Hepatocyte (in vitro differentiated cells): ENCODE measurements around the gene AKAP12. TPM values are rescaled to one million over a fixed set of nuclear protein-coding genes. Genes with fewer than 3 reads are reported as not detected.

Source experiments
- DNase-seq: peaks from one replicate; pipeline ENCODE4 v3.0.0-alpha.2; 2016; ENCODE audit warnings: low spot score
- H2AFZ ChIP-seq: fragments of 200-600 bp; sonication (generic); 2 replicates; pipeline ENCODE4 v1.6.0; 2016; ENCODE audit warnings: antibody characterized with exemption, mild to moderate bottlenecking
- H3K27ac ChIP-seq: fragments of 200-600 bp; sonication (generic); 2 replicates; pipeline ENCODE4 v1.5.1; 2016; ENCODE audit warnings: mild to moderate bottlenecking
- H3K27me3 ChIP-seq: fragments of 200-600 bp; sonication (generic); 2 replicates; pipeline ENCODE4 v1.6.1; 2016
- H3K36me3 ChIP-seq: fragments of 200-600 bp; sonication (generic); replicated peaks from 2 replicates; pipeline ENCODE4 v1.5.1; 2016; ENCODE audit warnings: low read depth; ENCODE audit not compliant: insufficient read depth
- H3K4me1 ChIP-seq: fragments of 200-600 bp; sonication (generic); 2 replicates; pipeline ENCODE4 v1.5.1; 2016; ENCODE audit warnings: mild to moderate bottlenecking, moderate library complexity; ENCODE audit not compliant: insufficient read depth
- H3K4me2 ChIP-seq: fragments of 200-600 bp; sonication (generic); 2 replicates; pipeline ENCODE4 v1.6.0; 2016
- H3K4me3 ChIP-seq: fragments of 200-600 bp; sonication (generic); 2 replicates; pipeline ENCODE4 v1.5.1; 2016; ENCODE audit warnings: mild to moderate bottlenecking
- H3K79me2 ChIP-seq: fragments of 200-600 bp; sonication (generic); 2 replicates; pipeline ENCODE4 v1.6.0; 2017; ENCODE audit warnings: mild to moderate bottlenecking
- H3K9me2 ChIP-seq: fragments of 200-600 bp; sonication (generic); replicated peaks from 2 replicates; pipeline ENCODE4 v1.6.0; 2017; ENCODE audit warnings: mild to moderate bottlenecking; ENCODE audit not compliant: insufficient read depth
- H3K9me3 ChIP-seq: fragments of 200-600 bp; sonication (generic); 2 replicates; pipeline ENCODE4 v1.5.1; 2016; ENCODE audit warnings: low read depth, mild to moderate bottlenecking
- H4K20me1 ChIP-seq: fragments of 200-600 bp; sonication (generic); 2 replicates; pipeline ENCODE4 v1.6.0; 2016; ENCODE audit warnings: mild to moderate bottlenecking; ENCODE audit not compliant: insufficient read depth, poor library complexity, severe bottlenecking
- CTCF ChIP-seq: fragments of 200-600 bp; sonication (generic); IDR thresholded peaks from 2 replicates; pipeline ENCODE4 v1.5.1; 2016; ENCODE audit warnings: antibody characterized with exemption, mild to moderate bottlenecking; ENCODE audit not compliant: poor library complexity
- EZH2 ChIP-seq: fragments of 200-600 bp; sonication (generic); IDR thresholded peaks from 2 replicates; pipeline ENCODE4 v1.6.1; 2016; ENCODE audit warnings: antibody characterized with exemption, mild to moderate bottlenecking, borderline replicate concordance
- EZH2phosphoT487 ChIP-seq: fragments of 200-600 bp; sonication (generic); IDR thresholded peaks from one replicate; pipeline ENCODE4 v1.6.1; 2018; ENCODE audit warnings: antibody characterized with exemption, mild to moderate bottlenecking, low read depth, moderate library complexity; ENCODE audit not compliant: unreplicated experiment, severe bottlenecking
- WGBS: methylation state at CpG from one replicate; pipeline ENCODE4 v1.1.6; 2016; ENCODE audit warnings: low lambda C conversion rate; ENCODE audit errors: missing lambda C conversion rate; 5-methylcytosine and 5-hydroxymethylcytosine counted together
- polyA plus RNA-seq: library from polyadenylated mRNA; unstranded; fragments of >200 nt; fragmentation: Nextera tagmentation; extraction: Ambion mirVana; gene quantifications from 2 replicates; pipeline ENCODE4 v1.2.1, GENCODE V29; 2016
- total RNA-seq: library from RNA; depleted of rRNA; stranded (reverse); fragments of >200 nt; gene quantifications from 2 replicates; pipeline ENCODE4 v1.2.3, GENCODE V29; 2014

AKAP12 gene
- total and polyA plus RNA-seq, 2 experiments from 2014 or later, result 32.1 to 46.2 TPM

GRCh38 chr6:151324488-151324825 lies 84.7 kb downstream of the AKAP12 start:
- Histone ChIP-seq H3K36me3 (no peaks in the 10 kb centered on the region), H3K4me3 (no peak overlapping the region), H3K9me3 (no peaks in the 10 kb centered on the region), H4K20me1 (no peaks in the 10 kb centered on the region), H3K27ac (no peak overlapping the region), H3K9me2 (no peaks in the 10 kb centered on the region), H3K27me3 (no peaks in the 10 kb centered on the region), H2AFZ (no peak overlapping the region), H3K4me1 (peaks cover 4% of the 10 kb centered on the region), H3K4me2 (peak overlapping the region; percentile 91), H3K79me2 (no peaks in the 10 kb centered on the region)
- no peak for TF ChIP-seq CTCF
- no peak for TF ChIP-seq EZH2phosphoT487
- no peak for TF ChIP-seq EZH2
- no peak for DNase-seq
- WGBS, result 45% methylated on average over 6 of the region's 6 CpGs

GRCh38 chr6:151325075-151326050 lies 85.6 kb downstream of the AKAP12 start:
- no peak overlapping the region for H3K27ac ChIP-seq
- H3K9me3 ChIP-seq, result no peaks in the 10 kb centered on the region
- no peaks in the 10 kb centered on the region for H4K20me1 ChIP-seq
- H2AFZ ChIP-seq, result peak overlapping the region; percentile 67
- H3K9me2 ChIP-seq, result no peaks in the 10 kb centered on the region
- H3K36me3 ChIP-seq, result no peaks in the 10 kb centered on the region
- peaks cover 4% of the 10 kb centered on the region for H3K4me1 ChIP-seq
- TF ChIP-seq EZH2 (no peak), CTCF (no peak), EZH2phosphoT487 (no peak)
- WGBS, result 13% methylated on average over 39 of the region's 46 CpGs
- H3K27me3 ChIP-seq, result no peaks in the 10 kb centered on the region
- H3K4me2 ChIP-seq, result peak overlapping the region; percentile 91
- peak; percentile 64 for DNase-seq
- peak overlapping the region; percentile 38 for H3K4me3 ChIP-seq
- H3K79me2 ChIP-seq, result no peaks in the 10 kb centered on the region

- Histone ChIP-seq H3K9me2 (no peaks in the 10 kb centered on the region), H4K20me1 (no peaks in the 10 kb centered on the region), H3K4me2 (peak overlapping the region; percentile 91), H3K9me3 (no peaks in the 10 kb centered on the region), H3K27me3 (no peaks in the 10 kb centered on the region), H2AFZ (peak overlapping the region; percentile 67), H3K79me2 (no peaks in the 10 kb centered on the region), H3K36me3 (no peaks in the 10 kb centered on the region), H3K4me3 (peak overlapping the region; percentile 38), H3K27ac (no peak overlapping the region), H3K4me1 (peaks cover 4% of the 10 kb centered on the region)
- no peak for DNase-seq
- no peak for TF ChIP-seq EZH2
- no peak for TF ChIP-seq EZH2phosphoT487
- TF ChIP-seq CTCF, result no peak
- WGBS, result 68% methylated on average over 8 of the region's 8 CpGs
Observed at GRCh38 chr6:151326116-151326825, 86.5 kb downstream of the AKAP12 start.
